Astrocyte (in vitro differentiated cells and primary cell): Measurements from ENCODE around the gene IL25. TPM values are rescaled to one million over a fixed set of nuclear protein-coding genes. Genes with fewer than 3 reads are reported as not detected.
"Not testable (repeated sequence)": the region's sequence is repeated elsewhere in the genome, so short reads cannot be mapped to it uniquely, and the experiment has no call there.

Experiments used
- DNase-seq: peaks from one replicate; pipeline ENCODE4 v3.0.0-alpha.2; 2010; ENCODE audit warnings: low read depth
- FAIRE-seq: peaks from 2 replicates; lab custom pipeline; 2011; peaks lifted over from hg19 to GRCh38; lab: Jason Lieb, UNC
- H2AFZ ChIP-seq: 2 replicates; pipeline ENCODE4 v1.6.0; 2012; ENCODE audit warnings: low read depth, low read length, inconsistent platforms
- H3K27ac ChIP-seq: 2 replicates; pipeline ENCODE4 v1.5.1; 2011; ENCODE audit warnings: low read depth, low read length, inconsistent platforms
- H3K27me3 ChIP-seq: 2 replicates; pipeline ENCODE4 v1.6.0; 2011; ENCODE audit warnings: low read length, inconsistent platforms; ENCODE audit not compliant: insufficient read depth
- H3K36me3 ChIP-seq: 2 replicates; pipeline ENCODE4 v1.5.1; 2011; ENCODE audit warnings: low read length, inconsistent platforms; ENCODE audit not compliant: insufficient read depth
- H3K4me1 ChIP-seq: 2 replicates; pipeline ENCODE4 v1.5.1; 2011; ENCODE audit warnings: low read length, inconsistent platforms; ENCODE audit not compliant: insufficient read depth
- H3K4me2 ChIP-seq: 2 replicates; pipeline ENCODE4 v1.6.0; 2012; ENCODE audit warnings: low read length, inconsistent platforms
- H3K4me3 ChIP-seq: 2 replicates; pipeline ENCODE4 v1.5.1; 2011; ENCODE audit warnings: low read depth, mild to moderate bottlenecking, low read length, inconsistent platforms; ENCODE audit not compliant: insufficient read depth
- H3K79me2 ChIP-seq: 2 replicates; pipeline ENCODE4 v1.6.0; 2012; ENCODE audit warnings: mild to moderate bottlenecking, low read length, inconsistent platforms; ENCODE audit not compliant: insufficient read depth
- H3K9ac ChIP-seq: 2 replicates; pipeline ENCODE4 v1.6.0; 2012; ENCODE audit warnings: mild to moderate bottlenecking, low read length, inconsistent platforms
- H3K9me3 ChIP-seq: 2 replicates; pipeline ENCODE4 v1.5.1; 2012; ENCODE audit warnings: low read depth, mild to moderate bottlenecking, low read length, inconsistent platforms; ENCODE audit not compliant: insufficient read depth
- H4K20me1 ChIP-seq: 2 replicates; pipeline ENCODE4 v1.6.0; 2012; ENCODE audit warnings: low read length, inconsistent platforms; ENCODE audit not compliant: insufficient read depth
- H3K27ac Mint-ChIP-seq: one replicate; pipeline ENCODE4 v1.8.0; 2021; ENCODE audit warnings: mild to moderate bottlenecking, mixed read lengths; ENCODE audit not compliant: unreplicated experiment
- H3K27me3 Mint-ChIP-seq: one replicate; pipeline ENCODE4 v1.8.0; 2021; ENCODE audit warnings: low read depth, mixed read lengths; ENCODE audit not compliant: unreplicated experiment
- H3K36me3 Mint-ChIP-seq: one replicate; pipeline ENCODE4 v1.8.0; 2021; ENCODE audit warnings: low read depth, mixed read lengths; ENCODE audit not compliant: unreplicated experiment
- H3K4me1 Mint-ChIP-seq: one replicate; pipeline ENCODE4 v1.8.0; 2021; ENCODE audit warnings: low read depth, mixed read lengths; ENCODE audit not compliant: unreplicated experiment
- H3K4me3 Mint-ChIP-seq: one replicate; pipeline ENCODE4 v1.8.0; 2021; ENCODE audit warnings: mild to moderate bottlenecking, moderate library complexity, mixed read lengths; ENCODE audit not compliant: unreplicated experiment
- H3K9me3 Mint-ChIP-seq: one replicate; pipeline ENCODE4 v1.8.0; 2021; ENCODE audit warnings: mild to moderate bottlenecking, mixed read lengths; ENCODE audit not compliant: unreplicated experiment
- CTCF ChIP-seq: IDR thresholded peaks from 2 replicates; pipeline ENCODE4 v1.5.1; 2011; ENCODE audit warnings: low read depth, mild to moderate bottlenecking, inconsistent platforms, low read length, moderate library complexity; ENCODE audit not compliant: insufficient read depth
- EZH2 ChIP-seq: IDR thresholded peaks from 2 replicates; pipeline ENCODE4 v1.6.1; 2012; ENCODE audit warnings: mild to moderate bottlenecking, low read length, inconsistent platforms; ENCODE audit not compliant: insufficient read depth
- total RNA-seq: library from RNA; stranded (reverse); gene quantifications from 2 replicates; pipeline ENCODE4 v1.2.1, GENCODE V29; 2021

The IL25 gene
- total RNA-seq, 1 donor from 2014 or later: not detected

- Histone ChIP-seq H3K4me3 (no peak overlapping the region), H3K4me2 (no peak overlapping the region), H3K4me1 (peaks cover 14% of the 10 kb centered on the region), H3K27me3 (no peaks in the 10 kb centered on the region), H3K9ac (no peak overlapping the region), H2AFZ (no peak overlapping the region), H3K79me2 (peaks cover 33% of the 10 kb centered on the region), H3K9me3 (no peaks in the 10 kb centered on the region), H3K36me3 (peaks cover 20% of the 10 kb centered on the region), H3K27ac (no peak overlapping the region), H4K20me1 (peaks cover 40% of the 10 kb centered on the region)
- Mint-ChIP-seq H3K27me3 (no peaks in the 10 kb centered on the region), H3K27ac (no peak overlapping the region), H3K9me3 (no peaks in the 10 kb centered on the region), H3K4me3 (no peak overlapping the region), H3K4me1 (peaks cover 11% of the 10 kb centered on the region), H3K36me3 (peaks cover 8% of the 10 kb centered on the region)
- FAIRE-seq: no peak
- DNase-seq: no peak
- no peak for TF ChIP-seq EZH2
- TF ChIP-seq CTCF: no peak
Measured at GRCh38 chr14:23324993-23325392, 47.6 kb upstream of the IL25 start.

- H3K27ac Mint-ChIP-seq, FAIRE-seq, H3K9ac ChIP-seq, H2AFZ ChIP-seq, H3K9me3 ChIP-seq, H3K4me1 ChIP-seq, H3K4me3 ChIP-seq, H3K36me3 Mint-ChIP-seq, H3K4me2 ChIP-seq, H3K27me3 ChIP-seq, H3K27me3 Mint-ChIP-seq, H3K9me3 Mint-ChIP-seq, DNase-seq, H3K27ac ChIP-seq: not testable (repeated sequence)
- Histone ChIP-seq H4K20me1 (peaks cover 40% of the 10 kb centered on the region), H3K36me3 (peaks cover 20% of the 10 kb centered on the region), H3K79me2 (peaks cover 33% of the 10 kb centered on the region)
- peak overlapping the region; percentile 64 for H3K4me3 Mint-ChIP-seq
- H3K4me1 Mint-ChIP-seq: peaks cover 11% of the 10 kb centered on the region
Measured at GRCh38 chr14:23325746-23326145, 46.9 kb upstream of the IL25 start.

DNA sequence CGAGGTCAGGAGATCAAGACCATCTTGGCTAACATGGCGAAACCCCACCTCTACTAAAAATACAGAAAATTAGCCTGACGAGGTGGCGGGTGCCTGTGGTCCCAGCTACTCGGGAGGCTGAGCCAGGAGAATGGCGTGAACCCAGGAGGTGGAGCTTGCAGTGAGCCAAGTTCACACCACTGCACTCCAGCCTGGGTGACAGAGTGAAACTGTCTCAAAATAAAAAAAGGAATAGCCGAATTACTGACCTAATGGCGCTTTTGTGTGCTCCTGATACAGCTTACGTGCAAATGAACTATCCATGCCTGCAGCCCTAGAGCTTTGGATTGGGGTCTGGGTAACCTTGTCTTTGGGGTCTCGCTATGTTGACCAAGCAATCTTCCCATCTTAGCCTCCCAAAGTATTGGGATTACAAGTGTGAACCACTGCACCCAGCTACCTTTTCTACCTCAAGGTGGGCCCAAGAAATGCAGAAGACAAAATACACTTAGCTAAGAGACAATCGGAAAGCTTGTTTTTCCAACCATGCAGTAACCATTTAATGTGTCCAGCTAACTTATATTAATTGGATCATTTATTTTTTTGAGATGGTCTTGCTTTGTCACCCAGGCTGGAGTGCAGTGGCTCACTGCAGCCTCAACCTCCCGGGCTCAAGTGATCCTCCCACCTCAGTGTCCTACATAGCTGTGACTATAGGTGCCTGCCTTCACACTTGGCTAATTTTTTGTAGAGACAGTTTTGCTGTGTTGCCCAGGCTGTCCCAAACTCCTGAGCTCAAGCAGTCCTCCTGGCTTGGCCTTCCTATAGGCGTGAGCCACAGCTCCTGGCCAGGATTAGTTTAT, 45.9 kb upstream of the IL25 start:
- DNase-seq (no peak), FAIRE-seq (no peak)
- no peak overlapping the region for H3K27ac ChIP-seq
- no peak overlapping the region for H3K27ac Mint-ChIP-seq
- H3K27me3 Mint-ChIP-seq: peaks cover 7% of the 10 kb centered on the region
- no peaks in the 10 kb centered on the region for H3K9me3 Mint-ChIP-seq
- peaks cover 7% of the 10 kb centered on the region for H3K4me1 ChIP-seq
- H3K4me3 ChIP-seq: no peak overlapping the region
- no peaks in the 10 kb centered on the region for H3K9me3 ChIP-seq
- no peak overlapping the region for H3K4me2 ChIP-seq
- peak overlapping the region; percentile 47 for H3K4me3 Mint-ChIP-seq
- H3K4me1 Mint-ChIP-seq: peaks cover 11% of the 10 kb centered on the region
- H3K36me3 ChIP-seq: peaks cover 20% of the 10 kb centered on the region
- H3K36me3 Mint-ChIP-seq: peaks cover 6% of the 10 kb centered on the region
- no peak for TF ChIP-seq EZH2
- no peak for TF ChIP-seq CTCF
- H2AFZ ChIP-seq: no peak overlapping the region
- peaks cover 40% of the 10 kb centered on the region for H4K20me1 ChIP-seq
- H3K27me3 ChIP-seq: no peaks in the 10 kb centered on the region
- H3K9ac ChIP-seq: no peak overlapping the region
- H3K79me2 ChIP-seq: peaks cover 33% of the 10 kb centered on the region
